Stimulated activated CD4-positive, alpha-beta T cell treated with anti-CD3 and anti-CD28 coated beads, TNF-alpha, amount 100 ng/mL, for 4 hours (primary cell): Measurements from ENCODE around the gene SETD4.

Experiments
- DNase-seq, 3 experiments: peaks; one replicate each; pipeline ENCODE4 v3.0.0-alpha.2; 2020; ENCODE audit warnings: low read depth in 3 of 3

The SETD4 gene

GRCh38 chr21:36008505-36008904 is 51.8 kb downstream of the SETD4 start:
- DNase-seq, result no peak

- DNase-seq, result no peak
Measured at GRCh38 chr21:36005879-36006400, 54.4 kb downstream of the SETD4 start.

GRCh38 chr21:36005018-36005417 is 55.3 kb downstream of the SETD4 start:
- no peak for DNase-seq

- no peak for DNase-seq
Measured at GRCh38 chr21:36004441-36004840, 55.9 kb downstream of the SETD4 start.

- DNase-seq, result no peak
Measured at GRCh38 chr21:36003776-36004175, 56.5 kb downstream of the SETD4 start.

GRCh38 chr21:35996217-35996616 is 64.1 kb downstream of the SETD4 start:
- no peak for DNase-seq

GRCh38 chr21:35995522-35996088 is 64.7 kb downstream of the SETD4 start:
- no peak for DNase-seq

GRCh38 chr21:35994613-35995012 is 65.7 kb downstream of the SETD4 start:
- no peak for DNase-seq

GRCh38 chr21:35993875-35994490 is 66.3 kb downstream of the SETD4 start:
- DNase-seq, result no peak

- DNase-seq, result no peak
Measured at GRCh38 chr21:35991131-35991530, 69.2 kb downstream of the SETD4 start.

- no peak for DNase-seq
Measured at GRCh38 chr21:35990609-35991008, 69.7 kb downstream of the SETD4 start.

GRCh38 chr21:35989138-35989735 is 71.1 kb downstream of the SETD4 start:
- no peak for DNase-seq

GRCh38 chr21:35988416-35989137 is 71.7 kb downstream of the SETD4 start:
- DNase-seq, result no peak

GRCh38 chr21:35987475-35987874 is 72.9 kb downstream of the SETD4 start:
- no peak for DNase-seq

GRCh38 chr21:35984654-35985361 is 75.5 kb downstream of the SETD4 start:
- DNase-seq, result no peak
